PC-9 (cell line): ENCODE measurements around the gene MIF4GD.

Source experiments
- CTCF ChIP-seq: fragments of 200-600 bp; sonication (generic); conservative IDR thresholded peaks from 2 replicates; pipeline ENCODE4 v1.6.1; 2017; ENCODE audit warnings: mixed run types, antibody characterized with exemption, mild to moderate bottlenecking, moderate library complexity
- EZH2 ChIP-seq: fragments of 200-600 bp; sonication (generic); IDR thresholded peaks from 2 replicates; pipeline ENCODE4 v1.8.0; 2017; ENCODE audit warnings: antibody characterized with exemption, low read depth

GRCh38 chr17:75237100-75238014, 33.7 kb downstream of the MIF4GD start:
- TF ChIP-seq CTCF (no peak), EZH2 (no peak)
